ENCODE measurements around the gene REXO1. TPM values are rescaled to one million over a fixed set of nuclear protein-coding genes. Genes with fewer than 3 reads are reported as not detected.

REXO1 gene
- total RNA-seq, 1 experiment from 2014 or later: 52.1 TPM

DNA sequence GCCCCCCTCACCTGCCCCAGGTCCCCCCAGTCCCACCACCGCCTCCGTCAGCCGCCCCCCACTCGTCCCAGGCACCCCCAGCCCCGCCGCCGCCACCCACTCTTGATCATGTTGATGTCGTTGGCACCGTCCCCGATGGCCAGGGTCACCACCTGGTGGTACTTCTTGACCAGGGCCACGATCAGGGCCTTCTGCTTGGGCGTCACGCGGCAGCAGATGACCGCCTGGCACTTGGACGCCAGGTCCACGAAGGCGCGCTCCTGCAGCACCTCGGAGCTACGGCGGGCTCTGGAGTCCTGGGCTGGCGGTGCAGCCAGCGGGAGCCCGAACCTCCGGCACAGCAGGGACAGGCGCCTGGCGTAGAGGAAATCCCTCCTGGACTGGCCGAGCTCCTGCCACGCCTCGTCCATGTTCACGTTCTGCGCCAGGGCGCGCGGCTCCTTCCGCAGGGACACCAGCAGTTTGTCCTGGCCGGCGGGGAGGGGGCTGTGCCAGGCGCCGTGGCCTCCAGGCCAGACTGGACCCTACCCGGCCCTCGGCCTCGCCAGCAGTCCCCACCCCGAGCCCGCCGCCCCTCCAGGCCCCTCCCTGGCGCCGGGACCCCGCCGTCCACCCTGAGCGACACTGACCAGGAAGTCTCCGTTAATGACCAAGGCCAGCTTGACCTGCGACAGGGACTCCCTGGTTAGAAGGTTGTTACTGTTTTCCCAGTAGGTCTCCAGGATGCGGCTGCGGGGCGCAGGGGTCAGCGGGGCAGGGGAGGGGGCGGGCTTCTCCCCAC is 58.8 kb downstream of the REXO1 start:
- intact Hi-C loops (cut with micrococcal nuclease; ENCODE audit: unreplicated experiment): no loop called here
- DNase-seq (ENCODE audit: low read depth, low spot score): no peak

DNA sequence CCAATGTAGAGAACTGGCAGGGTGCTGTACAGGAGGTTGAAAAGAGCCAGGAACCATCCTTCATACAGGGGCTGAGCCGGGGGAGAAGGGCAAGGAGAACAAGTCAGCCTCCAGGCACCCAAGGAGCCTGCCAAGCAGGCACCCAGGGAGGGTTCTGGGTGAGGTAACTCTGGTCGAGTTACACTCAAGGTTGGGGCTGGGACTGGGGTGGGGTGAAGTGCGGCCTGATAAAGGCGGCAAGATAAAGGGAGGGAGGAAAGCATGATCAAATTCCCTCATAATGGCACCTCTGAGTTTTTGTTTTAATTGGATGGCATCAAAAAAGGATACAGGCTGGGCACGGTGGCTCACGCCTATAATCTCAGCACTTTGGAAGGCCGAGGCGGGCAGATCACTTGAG is 61.2 kb downstream of the REXO1 start:
- in situ Hi-C loops (cut with HindIII; ENCODE audit: low pct_unique_long_range_greater_than_20kb, low sequenced_read_pairs): no loop called here

More for the DNA sequence above, 58.8 kb downstream of the REXO1 start:
- H3K4me1 ChIP-seq (ENCODE audit: control insufficient read depth, insufficient read depth, low read length): no peaks in the 10 kb centered on the region
- peak; percentile 66 for ATAC-seq
- ChIA-PET CTCF (interaction anchor here (0.7 to 1.2 kb wide), 2 partner anchors 21 to 37 kb away, joined by 4 to 8 read pairs; no protein-coding TSS in a partner anchor), POLR2A (interaction anchor here (0.7 kb wide), 1 partner anchor 25 kb away, joined by 9 read pairs; no protein-coding TSS in a partner anchor)
- BruUV-seq (replicated peaks): no TSS peak
- no peaks in the 10 kb centered on the region for H3K36me3 ChIP-seq (ENCODE audit: control insufficient read depth, insufficient read depth, low read length)
- in situ Hi-C loops (cut with HindIII; ENCODE audit: low pct_unique_long_range_greater_than_20kb, low sequenced_read_pairs): no loop called here
- no peaks in the 10 kb centered on the region for H3K9me3 ChIP-seq (ENCODE audit: control insufficient read depth, insufficient read depth, low read depth, low read length)
- H3K4me3 ChIP-seq (ENCODE audit: low read depth in 2 of 2, low read length in 2 of 2): peak overlapping the region; percentile 9 to 20; a peak in 3 of 4 replicates
- H3K27ac ChIP-seq (ENCODE audit: low read length): no peak overlapping the region
- no peak for TF ChIP-seq SIN3A (IDR thresholded peaks at IDR 0.05; ENCODE audit: borderline replicate concordance, insufficient read depth, low read depth, low read length)
- no peak for TF ChIP-seq POLR2AphosphoS5 (IDR thresholded peaks at IDR 0.05; ENCODE audit: low read depth, low read length)
- no peak for TF ChIP-seq TCF7L2 (IDR thresholded peaks at IDR 0.05; ENCODE audit: low read depth, low read length)
- TF ChIP-seq, protein P1, sequence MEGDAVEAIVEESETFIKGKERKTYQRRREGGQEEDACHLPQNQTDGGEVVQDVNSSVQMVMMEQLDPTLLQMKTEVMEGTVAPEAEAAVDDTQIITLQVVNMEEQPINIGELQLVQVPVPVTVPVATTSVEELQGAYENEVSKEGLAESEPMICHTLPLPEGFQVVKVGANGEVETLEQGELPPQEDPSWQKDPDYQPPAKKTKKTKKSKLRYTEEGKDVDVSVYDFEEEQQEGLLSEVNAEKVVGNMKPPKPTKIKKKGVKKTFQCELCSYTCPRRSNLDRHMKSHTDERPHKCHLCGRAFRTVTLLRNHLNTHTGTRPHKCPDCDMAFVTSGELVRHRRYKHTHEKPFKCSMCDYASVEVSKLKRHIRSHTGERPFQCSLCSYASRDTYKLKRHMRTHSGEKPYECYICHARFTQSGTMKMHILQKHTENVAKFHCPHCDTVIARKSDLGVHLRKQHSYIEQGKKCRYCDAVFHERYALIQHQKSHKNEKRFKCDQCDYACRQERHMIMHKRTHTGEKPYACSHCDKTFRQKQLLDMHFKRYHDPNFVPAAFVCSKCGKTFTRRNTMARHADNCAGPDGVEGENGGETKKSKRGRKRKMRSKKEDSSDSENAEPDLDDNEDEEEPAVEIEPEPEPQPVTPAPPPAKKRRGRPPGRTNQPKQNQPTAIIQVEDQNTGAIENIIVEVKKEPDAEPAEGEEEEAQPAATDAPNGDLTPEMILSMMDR (IDR thresholded peaks at IDR 0.05): no peak
- TF ChIP-seq, protein P2, sequence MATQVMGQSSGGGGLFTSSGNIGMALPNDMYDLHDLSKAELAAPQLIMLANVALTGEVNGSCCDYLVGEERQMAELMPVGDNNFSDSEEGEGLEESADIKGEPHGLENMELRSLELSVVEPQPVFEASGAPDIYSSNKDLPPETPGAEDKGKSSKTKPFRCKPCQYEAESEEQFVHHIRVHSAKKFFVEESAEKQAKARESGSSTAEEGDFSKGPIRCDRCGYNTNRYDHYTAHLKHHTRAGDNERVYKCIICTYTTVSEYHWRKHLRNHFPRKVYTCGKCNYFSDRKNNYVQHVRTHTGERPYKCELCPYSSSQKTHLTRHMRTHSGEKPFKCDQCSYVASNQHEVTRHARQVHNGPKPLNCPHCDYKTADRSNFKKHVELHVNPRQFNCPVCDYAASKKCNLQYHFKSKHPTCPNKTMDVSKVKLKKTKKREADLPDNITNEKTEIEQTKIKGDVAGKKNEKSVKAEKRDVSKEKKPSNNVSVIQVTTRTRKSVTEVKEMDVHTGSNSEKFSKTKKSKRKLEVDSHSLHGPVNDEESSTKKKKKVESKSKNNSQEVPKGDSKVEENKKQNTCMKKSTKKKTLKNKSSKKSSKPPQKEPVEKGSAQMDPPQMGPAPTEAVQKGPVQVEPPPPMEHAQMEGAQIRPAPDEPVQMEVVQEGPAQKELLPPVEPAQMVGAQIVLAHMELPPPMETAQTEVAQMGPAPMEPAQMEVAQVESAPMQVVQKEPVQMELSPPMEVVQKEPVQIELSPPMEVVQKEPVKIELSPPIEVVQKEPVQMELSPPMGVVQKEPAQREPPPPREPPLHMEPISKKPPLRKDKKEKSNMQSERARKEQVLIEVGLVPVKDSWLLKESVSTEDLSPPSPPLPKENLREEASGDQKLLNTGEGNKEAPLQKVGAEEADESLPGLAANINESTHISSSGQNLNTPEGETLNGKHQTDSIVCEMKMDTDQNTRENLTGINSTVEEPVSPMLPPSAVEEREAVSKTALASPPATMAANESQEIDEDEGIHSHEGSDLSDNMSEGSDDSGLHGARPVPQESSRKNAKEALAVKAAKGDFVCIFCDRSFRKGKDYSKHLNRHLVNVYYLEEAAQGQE (IDR thresholded peaks at IDR 0.05; ENCODE audit: insufficient read depth in 1 of 2, low read depth in 2 of 2, low read length in 1 of 2): no peak
- no peaks in the 10 kb centered on the region for H3K27me3 ChIP-seq (ENCODE audit: control insufficient read depth, insufficient read depth, low read length)

More for the DNA sequence above, 61.2 kb downstream of the REXO1 start:
- Histone ChIP-seq H3K4me1 (ENCODE audit: control insufficient read depth, insufficient read depth, low read length) (no peaks in the 10 kb centered on the region), H3K27ac (ENCODE audit: low read length) (no peak overlapping the region), H3K4me3 (ENCODE audit: low read depth in 2 of 2, low read length in 2 of 2) (no peak overlapping the region), H3K27me3 (ENCODE audit: control insufficient read depth, insufficient read depth, low read length) (no peaks in the 10 kb centered on the region), H3K36me3 (ENCODE audit: control insufficient read depth, insufficient read depth, low read length) (no peaks in the 10 kb centered on the region), H3K9me3 (ENCODE audit: control insufficient read depth, insufficient read depth, low read depth, low read length) (no peaks in the 10 kb centered on the region)
- TF ChIP-seq POLR2AphosphoS5 (IDR thresholded peaks at IDR 0.05; ENCODE audit: low read depth, low read length) (no peak), TCF7L2 (IDR thresholded peaks at IDR 0.05; ENCODE audit: low read depth, low read length) (no peak), SIN3A (IDR thresholded peaks at IDR 0.05; ENCODE audit: borderline replicate concordance, insufficient read depth, low read depth, low read length) (no peak)
- TF ChIP-seq, protein P2 (IDR thresholded peaks at IDR 0.05; ENCODE audit: insufficient read depth in 1 of 2, low read depth in 2 of 2, low read length in 1 of 2): no peak
- TF ChIP-seq, protein P1 (IDR thresholded peaks at IDR 0.05): no peak
- intact Hi-C loops (cut with micrococcal nuclease; ENCODE audit: unreplicated experiment): no loop called here
- no peak for ATAC-seq
- DNase-seq (ENCODE audit: low read depth, low spot score): no peak
- CTCF ChIA-PET: no interaction called here
- no TSS peak for BruUV-seq (replicated peaks)
- POLR2A ChIA-PET: no interaction called here

Measured in Panc1 (cell line).